ENCODE results near the gene TMEM198. TPM values are rescaled to one million over a fixed set of nuclear protein-coding genes. Genes with fewer than 3 reads are reported as not detected.
A peak's percentile ranks its signal among the peaks of the same experiment; 100 is the strongest.

TMEM198 gene
- total RNA-seq, 1 donor from 2014 or later: 7.6 TPM

DNA sequence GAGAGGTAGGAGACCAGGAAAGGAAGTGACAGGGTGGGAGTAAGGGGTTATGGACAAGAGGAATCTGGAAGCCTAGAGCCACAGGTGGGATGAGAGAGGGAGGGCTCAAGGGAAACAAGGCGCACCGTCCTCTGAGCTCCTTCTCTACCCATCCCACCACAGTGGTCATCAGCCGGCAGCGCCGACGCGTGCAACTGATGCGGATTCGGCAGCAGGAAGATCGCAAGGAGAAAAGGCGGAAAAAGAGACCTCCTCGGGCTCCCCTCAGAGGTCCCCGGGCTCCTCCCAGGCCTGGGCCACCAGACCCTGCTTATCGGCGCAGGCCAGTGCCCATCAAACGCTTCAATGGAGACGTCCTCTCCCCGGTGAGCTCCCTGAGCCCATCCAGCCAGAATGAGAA is 5.2 kb downstream of the TMEM198 start:
- peaks cover 12% of the 10 kb centered on the region for H3K27me3 ChIP-seq (ENCODE audit: control insufficient read depth, insufficient read depth, low read length)
- TF ChIP-seq, protein P1, sequence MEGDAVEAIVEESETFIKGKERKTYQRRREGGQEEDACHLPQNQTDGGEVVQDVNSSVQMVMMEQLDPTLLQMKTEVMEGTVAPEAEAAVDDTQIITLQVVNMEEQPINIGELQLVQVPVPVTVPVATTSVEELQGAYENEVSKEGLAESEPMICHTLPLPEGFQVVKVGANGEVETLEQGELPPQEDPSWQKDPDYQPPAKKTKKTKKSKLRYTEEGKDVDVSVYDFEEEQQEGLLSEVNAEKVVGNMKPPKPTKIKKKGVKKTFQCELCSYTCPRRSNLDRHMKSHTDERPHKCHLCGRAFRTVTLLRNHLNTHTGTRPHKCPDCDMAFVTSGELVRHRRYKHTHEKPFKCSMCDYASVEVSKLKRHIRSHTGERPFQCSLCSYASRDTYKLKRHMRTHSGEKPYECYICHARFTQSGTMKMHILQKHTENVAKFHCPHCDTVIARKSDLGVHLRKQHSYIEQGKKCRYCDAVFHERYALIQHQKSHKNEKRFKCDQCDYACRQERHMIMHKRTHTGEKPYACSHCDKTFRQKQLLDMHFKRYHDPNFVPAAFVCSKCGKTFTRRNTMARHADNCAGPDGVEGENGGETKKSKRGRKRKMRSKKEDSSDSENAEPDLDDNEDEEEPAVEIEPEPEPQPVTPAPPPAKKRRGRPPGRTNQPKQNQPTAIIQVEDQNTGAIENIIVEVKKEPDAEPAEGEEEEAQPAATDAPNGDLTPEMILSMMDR (IDR thresholded peaks at IDR 0.05; ENCODE audit: insufficient read depth, low read length, poor library complexity, severe bottlenecking): no peak
- no peak for DNase-seq (ENCODE audit: low read depth)
- H3K4me3 ChIP-seq (ENCODE audit: low read depth, low read length): no peak overlapping the region
- H3K36me3 ChIP-seq (ENCODE audit: control insufficient read depth, insufficient read depth, low read length): no peaks in the 10 kb centered on the region

DNA sequence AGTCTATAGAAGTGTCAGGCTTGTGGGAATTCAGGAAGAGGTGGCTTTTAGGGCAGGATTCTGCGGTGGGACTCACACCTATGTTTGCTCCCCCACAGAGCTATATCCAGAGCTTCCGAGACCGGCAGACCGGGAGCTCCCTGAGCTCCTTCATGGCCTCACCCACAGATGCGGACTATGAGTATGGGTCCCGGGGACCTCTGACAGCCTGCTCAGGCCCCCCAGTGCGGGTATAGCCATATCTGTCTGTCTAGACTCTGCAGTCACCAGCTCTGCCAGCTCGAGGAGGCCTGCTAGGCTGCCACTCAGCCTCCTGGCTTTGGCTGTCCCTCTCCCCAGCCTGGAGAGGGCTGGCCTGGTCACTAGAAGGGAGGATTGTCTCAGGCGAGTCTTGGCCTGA is 5.8 kb downstream of the TMEM198 start:
- TF ChIP-seq, protein P1 (IDR thresholded peaks at IDR 0.05; ENCODE audit: insufficient read depth, low read length, poor library complexity, severe bottlenecking): no peak
- no peak overlapping the region for H3K4me3 ChIP-seq (ENCODE audit: low read depth, low read length)
- DNase-seq (ENCODE audit: low read depth): no peak

GRCh38 chr2:219551441-219552381 is 7.9 kb downstream of the TMEM198 start:
- peak overlapping the region; percentile 70 for H3K4me3 ChIP-seq (ENCODE audit: low read depth, low read length)
- no peaks in the 10 kb centered on the region for H3K36me3 ChIP-seq (ENCODE audit: control insufficient read depth, insufficient read depth, low read length)
- no peak for DNase-seq (ENCODE audit: low read depth)
- TF ChIP-seq, protein P1 (IDR thresholded peaks at IDR 0.05; ENCODE audit: insufficient read depth, low read length, poor library complexity, severe bottlenecking): no peak
- peaks cover 14% of the 10 kb centered on the region for H3K27me3 ChIP-seq (ENCODE audit: control insufficient read depth, insufficient read depth, low read length)

More for the DNA sequence above, 5.8 kb downstream of the TMEM198 start:
- peaks cover 14% of the 10 kb centered on the region for H3K27me3 ChIP-seq (ENCODE audit: control insufficient read depth, insufficient read depth, low read length)
- no peaks in the 10 kb centered on the region for H3K36me3 ChIP-seq (ENCODE audit: control insufficient read depth, insufficient read depth, low read length)

GRCh38 chr2:219552382-219553167 is 8.7 kb downstream of the TMEM198 start:
- Histone ChIP-seq H3K36me3 (ENCODE audit: control insufficient read depth, insufficient read depth, low read length) (no peaks in the 10 kb centered on the region), H3K4me3 (ENCODE audit: low read depth, low read length) (peak overlapping the region; percentile 70), H3K27me3 (ENCODE audit: control insufficient read depth, insufficient read depth, low read length) (peaks cover 14% of the 10 kb centered on the region)
- TF ChIP-seq, protein P1 (IDR thresholded peaks at IDR 0.05; ENCODE audit: insufficient read depth, low read length, poor library complexity, severe bottlenecking): no peak
- DNase-seq (ENCODE audit: low read depth): no peak

- no peak for DNase-seq (ENCODE audit: low read depth)
- peaks cover 14% of the 10 kb centered on the region for H3K27me3 ChIP-seq (ENCODE audit: control insufficient read depth, insufficient read depth, low read length)
- TF ChIP-seq, protein P1 (IDR thresholded peaks at IDR 0.05; ENCODE audit: insufficient read depth, low read length, poor library complexity, severe bottlenecking): no peak
- no peaks in the 10 kb centered on the region for H3K36me3 ChIP-seq (ENCODE audit: control insufficient read depth, insufficient read depth, low read length)
- peak overlapping the region; percentile 70 for H3K4me3 ChIP-seq (ENCODE audit: low read depth, low read length)
Observed at GRCh38 chr2:219553168-219553417, 9.3 kb downstream of the TMEM198 start.

Measured in kidney epithelial cell (primary cell).